ENCODE results near the gene ERMP1.

GRCh38 chr9:5811751-5812150, 21.2 kb downstream of the ERMP1 start:
- TF ChIP-seq CTCF (IDR thresholded peaks at IDR 0.05) (no peak), EZH2 (IDR thresholded peaks at IDR 0.05; ENCODE audit: borderline replicate concordance, insufficient read depth, low read depth, low read length, poor library complexity, severe bottlenecking) (no peak)
